ENCODE measurements around the gene RAB35.

RAB35 gene

GRCh38 chr12:120110550-120111501 lies 5.7 kb downstream of the RAB35 start:
- Histone ChIP-seq H3K27ac (replicated peaks) (peak overlapping the region; percentile 23), H3K27me3 (ENCODE audit: insufficient read depth, poor library complexity, severe bottlenecking) (no peaks in the 10 kb centered on the region), H3K4me3 (replicated peaks; ENCODE audit: insufficient read depth, low read length) (no peak overlapping the region)
- no peak for TF ChIP-seq POLR2AphosphoS5 (IDR thresholded peaks at IDR 0.05; ENCODE audit: low read depth)
- peak; percentile 90 for TF ChIP-seq SPI1 (IDR thresholded peaks at IDR 0.05; ENCODE audit: borderline replicate concordance, low read depth)
- peak; percentile 53 for TF ChIP-seq REST (IDR thresholded peaks at IDR 0.05; ENCODE audit: insufficient replicate concordance, low read depth)
- peak; percentile 61 to 93 for DNase-seq (ENCODE audit: low read depth in 1 of 2, low spot score in 1 of 2)

GRCh38 chr12:120109570-120110267 lies 6.8 kb downstream of the RAB35 start:
- no peak for DNase-seq (ENCODE audit: low read depth in 1 of 2, low spot score in 1 of 2)
- H3K4me3 ChIP-seq (replicated peaks; ENCODE audit: insufficient read depth, low read length), result no peak overlapping the region
- no peaks in the 10 kb centered on the region for H3K27me3 ChIP-seq (ENCODE audit: insufficient read depth, poor library complexity, severe bottlenecking)
- TF ChIP-seq REST (IDR thresholded peaks at IDR 0.05; ENCODE audit: insufficient replicate concordance, low read depth) (no peak), POLR2AphosphoS5 (IDR thresholded peaks at IDR 0.05; ENCODE audit: low read depth) (no peak), CTCF (IDR thresholded peaks at IDR 0.05; ENCODE audit: insufficient read depth, low read length) (no peak), GABPA (IDR thresholded peaks at IDR 0.05; ENCODE audit: low read depth) (no peak), SPI1 (IDR thresholded peaks at IDR 0.05; ENCODE audit: borderline replicate concordance, low read depth) (no peak)
- H3K27ac ChIP-seq (replicated peaks), result no peak overlapping the region

GRCh38 chr12:120106151-120106550 lies 10.4 kb downstream of the RAB35 start:
- DNase-seq (ENCODE audit: low read depth in 1 of 2, low spot score in 1 of 2), result no peak
- H3K27ac ChIP-seq (replicated peaks), result no peak overlapping the region
- no peak overlapping the region for H3K4me3 ChIP-seq (replicated peaks; ENCODE audit: insufficient read depth, low read length)
- H3K27me3 ChIP-seq (ENCODE audit: insufficient read depth, poor library complexity, severe bottlenecking), result no peaks in the 10 kb centered on the region
- no peak for TF ChIP-seq CTCF (IDR thresholded peaks at IDR 0.05; ENCODE audit: insufficient read depth, low read length)
- no peak for TF ChIP-seq SPI1 (IDR thresholded peaks at IDR 0.05; ENCODE audit: borderline replicate concordance, low read depth)
- TF ChIP-seq GABPA (IDR thresholded peaks at IDR 0.05; ENCODE audit: low read depth), result no peak
- no peak for TF ChIP-seq POLR2AphosphoS5 (IDR thresholded peaks at IDR 0.05; ENCODE audit: low read depth)
- TF ChIP-seq REST (IDR thresholded peaks at IDR 0.05; ENCODE audit: insufficient replicate concordance, low read depth), result no peak

Measured in HL-60 (cell line).